Immature natural killer cell (primary cell): Measurements from ENCODE around the gene ZNF784. TPM values are rescaled to one million over a fixed set of nuclear protein-coding genes. Genes with fewer than 3 reads are reported as not detected.
A peak's percentile ranks its signal among the peaks of the same experiment; 100 is the strongest.

ENCODE experiments used
- DNase-seq, 3 donors: peaks; one replicate each; pipeline ENCODE4 v3.0.0; 2022; ENCODE audit warnings: mixed read lengths in 1 of 3
- H3K27ac Mint-ChIP-seq, 6 donors: one replicate each; pipeline ENCODE4 v1.8.0; 2020; ENCODE audit warnings: mixed read lengths in 6 of 6, mild to moderate bottlenecking in 5 of 6, inconsistent platforms in 4 of 6, moderate library complexity in 3 of 6
- H3K27me3 Mint-ChIP-seq, 3 donors: one replicate each; pipeline ENCODE4 v1.8.0; 2020 to 2021; ENCODE audit warnings: low read depth in 3 of 3, mild to moderate bottlenecking in 3 of 3, mixed read lengths in 3 of 3, moderate library complexity in 3 of 3, inconsistent platforms in 1 of 3
- H3K36me3 Mint-ChIP-seq, 3 donors: one replicate each; pipeline ENCODE4 v1.8.0; 2020; ENCODE audit warnings: mixed read lengths in 3 of 3, inconsistent platforms in 2 of 3, mild to moderate bottlenecking in 2 of 3
- H3K4me1 Mint-ChIP-seq, 2 donors: one replicate each; pipeline ENCODE4 v1.8.0; 2020; ENCODE audit warnings: inconsistent platforms in 2 of 2, mild to moderate bottlenecking in 2 of 2, mixed read lengths in 2 of 2, moderate library complexity in 1 of 2
- H3K4me3 Mint-ChIP-seq, 5 donors: one replicate each; pipeline ENCODE4 v1.8.0; 2020; ENCODE audit warnings: mild to moderate bottlenecking in 5 of 5, mixed read lengths in 5 of 5, inconsistent platforms in 3 of 5, moderate library complexity in 3 of 5
- H3K9me3 Mint-ChIP-seq, 6 donors: one replicate each; pipeline ENCODE4 v1.8.0; 2020; ENCODE audit warnings: mild to moderate bottlenecking in 6 of 6, mixed read lengths in 6 of 6, inconsistent platforms in 4 of 6, moderate library complexity in 3 of 6
- polyA plus RNA-seq, 3 donors: library from polyadenylated mRNA; unstranded; fragments of 300-500 nt; fragmentation: Illumina TruSeq; gene quantifications; one replicate each; pipeline ENCODE4 v1.2.3, GENCODE V29; 2021

The ZNF784 gene
- polyA plus RNA-seq, 3 donors from 2014 or later: 0.59 to 0.78 (median 0.62) TPM

DNA sequence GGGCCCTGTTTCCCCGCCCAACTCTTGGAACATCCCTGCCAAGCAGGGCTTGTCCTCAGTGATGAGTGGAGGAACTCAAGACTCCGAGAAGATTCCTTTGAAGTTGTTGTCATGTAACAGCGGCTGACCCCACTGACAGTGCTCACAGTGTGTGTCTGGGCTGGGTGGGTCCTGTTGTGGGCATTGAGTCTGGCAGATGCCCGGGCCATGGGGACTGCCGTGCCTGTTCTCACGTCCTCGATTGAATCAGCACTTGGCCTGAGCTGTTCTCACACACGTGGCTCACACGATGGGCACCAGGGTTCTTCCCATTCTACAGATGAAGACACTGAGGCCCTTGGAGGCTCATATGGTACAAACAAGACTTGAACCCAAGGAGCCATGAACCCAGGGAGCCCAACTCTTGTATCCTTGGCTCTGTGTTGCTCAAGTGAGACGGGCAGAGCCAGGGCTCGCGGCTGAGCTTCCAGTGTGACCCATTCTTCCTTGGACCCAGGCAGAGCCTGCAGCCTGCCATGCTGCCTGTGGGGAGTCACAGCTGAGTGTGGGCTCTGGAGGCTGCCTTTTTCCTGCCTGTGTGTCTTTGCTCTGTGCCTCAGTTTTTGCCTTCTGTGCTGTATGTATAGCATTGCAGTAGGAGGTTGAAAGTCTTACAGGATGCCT lies 42.1 kb upstream of the ZNF784 start:
- peaks cover 21 to 38% of the 10 kb centered on the region in 2 donors for H3K4me1 Mint-ChIP-seq
- peaks cover 0 to 1% (median 0%) of the 10 kb centered on the region in 6 donors for H3K9me3 Mint-ChIP-seq
- peak overlapping the region in 1 of 5 donors; percentile 8 for H3K4me3 Mint-ChIP-seq
- DNase-seq: no peak
- H3K27ac Mint-ChIP-seq: no peak overlapping the region
- peaks cover 3 to 9% (median 8%) of the 10 kb centered on the region in 3 donors for H3K27me3 Mint-ChIP-seq
- H3K36me3 Mint-ChIP-seq: peaks cover 8 to 30% (median 13%) of the 10 kb centered on the region in 3 donors

GRCh38 chr19:55663846-55664536 lies 39.6 kb upstream of the ZNF784 start:
- DNase-seq: no peak
- peaks cover 21 to 35% of the 10 kb centered on the region in 2 donors for H3K4me1 Mint-ChIP-seq

GRCh38 chr19:55661826-55662225 lies 37.5 kb upstream of the ZNF784 start:
- H3K4me3 Mint-ChIP-seq: no peak overlapping the region
- peaks cover 8 to 33% (median 13%) of the 10 kb centered on the region in 3 donors for H3K36me3 Mint-ChIP-seq
- DNase-seq: no peak
- H3K4me1 Mint-ChIP-seq: peaks cover 38 to 53% of the 10 kb centered on the region in 2 donors
- H3K27me3 Mint-ChIP-seq: peaks cover 2 to 8% (median 3%) of the 10 kb centered on the region in 3 donors
- no peaks in the 10 kb centered on the region for H3K9me3 Mint-ChIP-seq
- H3K27ac Mint-ChIP-seq: peak overlapping the region in 2 of 6 donors; percentile 41 to 76

More at GRCh38 chr19:55663846-55664536, 39.6 kb upstream of the ZNF784 start:
- Mint-ChIP-seq H3K36me3 (peaks cover 8 to 33% (median 13%) of the 10 kb centered on the region in 3 donors), H3K27ac (peak overlapping the region in 2 of 6 donors; percentile 17 to 55), H3K27me3 (peaks cover 3 to 6% (median 5%) of the 10 kb centered on the region in 3 donors), H3K4me3 (no peak overlapping the region), H3K9me3 (no peaks in the 10 kb centered on the region)

GRCh38 chr19:55660991-55661390 lies 36.6 kb upstream of the ZNF784 start:
- Mint-ChIP-seq H3K27me3 (peaks cover 2 to 8% (median 8%) of the 10 kb centered on the region in 3 donors), H3K9me3 (no peaks in the 10 kb centered on the region), H3K4me1 (peaks cover 45 to 61% of the 10 kb centered on the region in 2 donors), H3K27ac (no peak overlapping the region), H3K36me3 (peaks cover 8 to 33% (median 13%) of the 10 kb centered on the region in 3 donors), H3K4me3 (no peak overlapping the region)
- no peak for DNase-seq

DNA sequence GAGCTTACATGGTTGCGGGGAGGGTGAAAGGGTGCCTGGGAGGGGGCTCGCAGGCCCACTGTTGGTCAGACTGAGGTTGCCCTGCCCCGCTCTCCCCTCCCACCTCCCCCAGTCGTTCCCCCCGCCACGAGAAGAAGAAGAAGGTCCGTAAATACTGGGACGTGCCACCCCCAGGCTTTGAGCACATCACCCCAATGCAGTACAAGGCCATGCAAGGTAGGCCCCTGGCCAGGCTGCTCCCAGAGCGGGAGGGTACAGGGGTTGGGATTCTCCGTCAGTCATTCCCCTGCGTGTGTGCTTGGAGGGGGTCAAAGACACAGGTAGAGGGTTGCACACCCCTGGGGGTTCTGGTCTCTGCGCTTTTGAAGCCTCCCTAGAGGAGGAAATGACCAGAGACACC lies 36.0 kb upstream of the ZNF784 start:
- Mint-ChIP-seq H3K4me1 (peaks cover 51 to 67% of the 10 kb centered on the region in 2 donors), H3K27me3 (peaks cover 5 to 12% (median 11%) of the 10 kb centered on the region in 3 donors), H3K36me3 (peaks cover 8 to 33% (median 13%) of the 10 kb centered on the region in 3 donors), H3K4me3 (no peak overlapping the region), H3K9me3 (no peaks in the 10 kb centered on the region), H3K27ac (no peak overlapping the region)
- no peak for DNase-seq

GRCh38 chr19:55659822-55660221 lies 35.5 kb upstream of the ZNF784 start:
- Mint-ChIP-seq H3K27ac (peak overlapping the region in 2 of 6 donors; percentile 28 to 55), H3K4me1 (peaks cover 52 to 67% of the 10 kb centered on the region in 2 donors), H3K36me3 (peaks cover 8 to 31% (median 13%) of the 10 kb centered on the region in 3 donors), H3K9me3 (no peaks in the 10 kb centered on the region), H3K27me3 (peaks cover 4 to 16% (median 15%) of the 10 kb centered on the region in 3 donors), H3K4me3 (peak overlapping the region in 1 of 5 donors; percentile 65)
- no peak for DNase-seq

DNA sequence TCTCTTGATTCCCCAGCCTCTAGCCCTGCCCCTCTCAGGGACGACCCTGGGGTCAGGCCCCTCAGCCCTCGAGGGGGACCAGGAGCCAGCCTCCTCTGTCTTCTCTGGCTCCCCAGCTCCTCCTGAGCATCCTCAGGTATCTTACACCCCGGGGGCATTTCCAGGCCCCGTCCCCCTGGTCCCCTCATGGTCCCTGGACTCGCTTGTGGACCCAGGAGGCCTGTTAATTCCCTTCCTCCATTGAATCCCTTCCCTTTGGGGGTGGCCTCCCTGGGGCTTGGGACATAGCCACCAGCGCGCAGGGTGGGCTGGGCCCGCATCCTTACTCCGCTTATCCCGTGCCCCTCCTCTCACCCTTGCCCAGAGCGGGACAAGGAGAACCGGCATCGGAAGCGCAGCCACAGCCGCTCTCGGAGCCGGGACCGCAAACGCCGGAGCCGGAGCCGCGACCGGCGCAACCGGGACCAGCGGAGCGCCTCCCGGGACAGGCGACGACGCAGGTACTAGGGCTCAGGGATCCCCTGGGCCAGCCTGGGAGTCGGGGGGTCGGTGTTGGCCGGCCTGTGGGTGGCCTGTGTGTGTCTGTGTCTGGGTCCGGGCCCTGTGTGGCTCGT lies 34.6 kb upstream of the ZNF784 start:
- Mint-ChIP-seq H3K27ac (peak overlapping the region in 1 of 6 donors; percentile 79), H3K36me3 (peaks cover 8 to 22% (median 13%) of the 10 kb centered on the region in 3 donors), H3K9me3 (no peaks in the 10 kb centered on the region), H3K4me3 (peak overlapping the region in 3 of 5 donors; percentile 18 to 94 (median 65)), H3K27me3 (peaks cover 11 to 23% (median 19%) of the 10 kb centered on the region in 3 donors), H3K4me1 (peaks cover 53 to 62% of the 10 kb centered on the region in 2 donors)
- DNase-seq: no peak

- peaks cover 47 to 49% of the 10 kb centered on the region in 2 donors for H3K4me1 Mint-ChIP-seq
- H3K4me3 Mint-ChIP-seq: peak overlapping the region; percentile 72 to 98 (median 94)
- no peaks in the 10 kb centered on the region for H3K9me3 Mint-ChIP-seq
- peak overlapping the region; percentile 46 to 97 (median 72) for H3K27ac Mint-ChIP-seq
- peaks cover 15 to 29% (median 24%) of the 10 kb centered on the region in 3 donors for H3K27me3 Mint-ChIP-seq
- peaks cover 0 to 10% (median 4%) of the 10 kb centered on the region in 3 donors for H3K36me3 Mint-ChIP-seq
- DNase-seq: no peak
These were observed 32.8 kb upstream of the ZNF784 start for GRCh38 chr19:55656988-55657747.

DNA sequence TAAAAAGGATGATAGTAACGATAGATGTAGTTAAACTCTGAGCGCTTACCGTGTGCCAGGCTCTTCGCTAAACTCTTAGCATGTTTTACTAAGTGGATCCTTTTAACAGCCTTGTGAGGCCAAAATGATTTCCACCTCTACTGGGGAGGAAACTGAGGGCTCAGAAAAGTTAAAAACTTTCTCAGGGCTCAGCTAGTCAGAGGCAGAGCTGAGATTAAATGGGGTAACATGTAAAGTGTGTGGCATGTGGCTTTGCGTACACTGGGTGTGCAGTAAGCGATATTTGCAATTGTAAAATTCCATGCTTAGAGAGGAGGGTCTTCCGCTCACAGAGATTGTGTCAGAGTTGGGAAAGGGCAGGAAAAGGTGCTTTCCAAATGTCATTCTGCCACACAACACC lies 32.2 kb upstream of the ZNF784 start:
- H3K27me3 Mint-ChIP-seq: peaks cover 15 to 26% (median 24%) of the 10 kb centered on the region in 3 donors
- no peak for DNase-seq
- H3K9me3 Mint-ChIP-seq: no peaks in the 10 kb centered on the region
- H3K36me3 Mint-ChIP-seq: peaks cover 0 to 5% (median 0%) of the 10 kb centered on the region in 3 donors
- H3K4me3 Mint-ChIP-seq: peak overlapping the region; percentile 92 to 99 (median 94)
- peak overlapping the region; percentile 95 to 99 (median 97) for H3K27ac Mint-ChIP-seq
- H3K4me1 Mint-ChIP-seq: peaks cover 40 to 45% of the 10 kb centered on the region in 2 donors

GRCh38 chr19:55655648-55656040 lies 31.3 kb upstream of the ZNF784 start:
- no peaks in the 10 kb centered on the region for H3K9me3 Mint-ChIP-seq
- peak overlapping the region; percentile 92 to 99 (median 94) for H3K4me3 Mint-ChIP-seq
- peaks cover 40 to 45% of the 10 kb centered on the region in 2 donors for H3K4me1 Mint-ChIP-seq
- peak overlapping the region; percentile 95 to 99 (median 97) for H3K27ac Mint-ChIP-seq
- H3K27me3 Mint-ChIP-seq: peaks cover 15 to 26% (median 24%) of the 10 kb centered on the region in 3 donors
- peaks cover 0 to 5% (median 0%) of the 10 kb centered on the region in 3 donors for H3K36me3 Mint-ChIP-seq
- DNase-seq: no peak

GRCh38 chr19:55654868-55655647 lies 30.7 kb upstream of the ZNF784 start, which contains the start of gene U2AF2:
U2AF2 (plus strand) TSS chr19:55655035; CDS start chr19:55655105, 70 bp downstream.
- Mint-ChIP-seq H3K9me3 (no peaks in the 10 kb centered on the region), H3K27ac (peak within 1 kb of the TSS; percentile 95 to 99 (median 98)), H3K4me3 (peak within 1 kb of the TSS; percentile 92 to 99 (median 94)), H3K27me3 (peaks cover 17 to 26% (median 24%) of the 10 kb centered on the region in 3 donors), H3K4me1 (peaks cover 40 to 49% of the 10 kb centered on the region in 2 donors), H3K36me3 (peaks cover 0 to 5% (median 0%) of the 10 kb centered on the region in 3 donors)
- DNase-seq: peak; percentile 93 to 96 (median 96)

- Mint-ChIP-seq H3K9me3 (no peaks in the 10 kb centered on the region), H3K4me1 (peaks cover 36 to 48% of the 10 kb centered on the region in 2 donors), H3K36me3 (peaks cover 0 to 2% (median 0%) of the 10 kb centered on the region in 3 donors), H3K4me3 (peak overlapping the region; percentile 92 to 99 (median 94)), H3K27ac (peak overlapping the region; percentile 94 to 99 (median 98)), H3K27me3 (peaks cover 17 to 26% (median 26%) of the 10 kb centered on the region in 3 donors)
- peak; percentile 99 to 100 (median 100) for DNase-seq
These were observed 30.0 kb upstream of the ZNF784 start for GRCh38 chr19:55654323-55654867.
